Bronchial epithelial cell (primary cell): ENCODE data around the gene TPR. TPM values are rescaled to one million over a fixed set of nuclear protein-coding genes. Genes with fewer than 3 reads are reported as not detected.
A peak's percentile ranks its signal among the peaks of the same experiment; 100 is the strongest.

Experiments used
- DNase-seq: peaks from one replicate; pipeline ENCODE4 v3.0.0-alpha.2; 2010; ENCODE audit warnings: low read depth
- FAIRE-seq: peaks from 2 replicates; lab custom pipeline; 2011; peaks lifted over from hg19 to GRCh38; lab: Jason Lieb, UNC
- H3K27me3 ChIP-seq: 2 replicates; pipeline ENCODE4 v1.5.1; 2011; ENCODE audit warnings: low read length; ENCODE audit not compliant: control insufficient read depth, insufficient read depth
- H3K36me3 ChIP-seq: 2 replicates; pipeline ENCODE4 v1.5.1; 2011; ENCODE audit warnings: low read length; ENCODE audit not compliant: control insufficient read depth, insufficient read depth
- H3K4me3 ChIP-seq: 2 replicates; pipeline ENCODE4 v1.5.1; 2011; ENCODE audit warnings: mild to moderate bottlenecking, low read depth, low read length, control low read depth
- total RNA-seq: library from RNA; depleted of rRNA; stranded (reverse); fragments of >200 nt; gene quantifications from 2 replicates; pipeline ENCODE4 v1.2.1, GENCODE V29; 2014
- TF ChIP-seq, protein P1 (sequence below): IDR thresholded peaks from 2 replicates; pipeline ENCODE4 v1.5.1; 2011; ENCODE audit warnings: mild to moderate bottlenecking, moderate library complexity, low read length, control low read depth, inconsistent platforms; ENCODE audit not compliant: insufficient read depth, severe bottlenecking

Gene TPR
- total RNA-seq, 1 donor from 2014 or later, result 36.6 TPM

DNA sequence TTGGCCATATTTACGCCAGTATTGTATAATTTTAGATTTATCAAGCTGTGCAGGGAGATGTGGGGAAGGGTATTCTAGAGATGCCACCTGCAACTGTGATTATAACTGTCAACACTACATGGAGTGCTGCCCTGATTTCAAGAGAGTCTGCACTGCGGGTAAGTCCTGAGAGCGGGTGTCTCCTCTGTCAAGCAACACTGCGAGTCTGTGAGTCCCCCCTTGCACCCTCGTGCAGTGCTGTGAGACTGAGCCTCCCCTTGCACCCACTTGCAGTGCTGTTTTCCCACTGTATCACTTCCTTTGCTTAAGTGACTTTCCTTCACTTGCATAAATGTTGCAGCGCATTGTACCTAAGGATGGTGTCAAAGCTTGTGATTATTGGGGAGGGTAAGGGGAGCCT, 75.0 kb downstream of the TPR start:
- DNase-seq (no peak), FAIRE-seq (no peak)
- Histone ChIP-seq H3K36me3 (no peaks in the 10 kb centered on the region), H3K4me3 (no peak overlapping the region), H3K27me3 (no peaks in the 10 kb centered on the region)
- TF ChIP-seq, protein P1, sequence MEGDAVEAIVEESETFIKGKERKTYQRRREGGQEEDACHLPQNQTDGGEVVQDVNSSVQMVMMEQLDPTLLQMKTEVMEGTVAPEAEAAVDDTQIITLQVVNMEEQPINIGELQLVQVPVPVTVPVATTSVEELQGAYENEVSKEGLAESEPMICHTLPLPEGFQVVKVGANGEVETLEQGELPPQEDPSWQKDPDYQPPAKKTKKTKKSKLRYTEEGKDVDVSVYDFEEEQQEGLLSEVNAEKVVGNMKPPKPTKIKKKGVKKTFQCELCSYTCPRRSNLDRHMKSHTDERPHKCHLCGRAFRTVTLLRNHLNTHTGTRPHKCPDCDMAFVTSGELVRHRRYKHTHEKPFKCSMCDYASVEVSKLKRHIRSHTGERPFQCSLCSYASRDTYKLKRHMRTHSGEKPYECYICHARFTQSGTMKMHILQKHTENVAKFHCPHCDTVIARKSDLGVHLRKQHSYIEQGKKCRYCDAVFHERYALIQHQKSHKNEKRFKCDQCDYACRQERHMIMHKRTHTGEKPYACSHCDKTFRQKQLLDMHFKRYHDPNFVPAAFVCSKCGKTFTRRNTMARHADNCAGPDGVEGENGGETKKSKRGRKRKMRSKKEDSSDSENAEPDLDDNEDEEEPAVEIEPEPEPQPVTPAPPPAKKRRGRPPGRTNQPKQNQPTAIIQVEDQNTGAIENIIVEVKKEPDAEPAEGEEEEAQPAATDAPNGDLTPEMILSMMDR, result no peak

DNA sequence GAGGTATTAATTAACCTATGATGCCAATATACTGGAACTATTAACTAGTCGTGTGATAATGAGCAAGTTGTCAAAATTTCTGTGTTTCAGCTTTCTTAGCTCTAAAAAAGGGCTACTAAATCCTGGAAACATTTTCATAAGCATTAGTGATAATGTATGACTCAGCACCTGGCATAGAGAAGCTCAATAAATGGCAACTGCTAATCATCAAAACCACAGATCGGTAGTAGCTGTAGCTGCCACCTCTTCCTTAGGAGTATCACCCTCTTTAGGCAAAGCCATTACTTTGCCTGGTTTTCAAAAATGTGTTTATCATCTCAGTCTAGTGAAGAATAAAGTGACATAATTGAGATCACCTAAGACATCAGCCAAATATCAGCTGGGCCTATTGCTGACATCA, 75.5 kb downstream of the TPR start:
- Histone ChIP-seq H3K36me3 (no peaks in the 10 kb centered on the region), H3K4me3 (no peak overlapping the region), H3K27me3 (no peaks in the 10 kb centered on the region)
- TF ChIP-seq, protein P1, result no peak
- FAIRE-seq, result peak; percentile 58
- no peak for DNase-seq

DNA sequence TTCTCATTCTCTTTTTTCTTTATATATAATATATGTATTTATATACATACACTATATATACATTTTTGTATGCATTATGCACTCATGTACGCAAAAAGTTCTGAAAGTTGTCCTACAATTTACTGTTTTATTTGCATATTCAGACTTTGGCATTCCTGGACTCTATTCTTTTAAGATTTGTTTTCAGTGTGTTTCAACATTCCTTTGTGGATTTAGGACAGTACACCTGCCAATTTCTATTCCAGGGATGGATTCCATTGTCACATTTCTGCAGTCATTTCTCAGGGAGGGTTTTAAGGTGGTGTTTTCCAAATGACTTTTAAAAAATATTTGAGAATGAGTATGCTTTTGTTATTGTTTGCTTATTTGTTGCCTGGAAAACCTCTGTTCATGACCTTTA, 76.2 kb downstream of the TPR start:
- FAIRE-seq, result no peak
- Histone ChIP-seq H3K27me3 (no peaks in the 10 kb centered on the region), H3K36me3 (no peaks in the 10 kb centered on the region), H3K4me3 (no peak overlapping the region)
- no peak for DNase-seq
- TF ChIP-seq, protein P1, result no peak

DNA sequence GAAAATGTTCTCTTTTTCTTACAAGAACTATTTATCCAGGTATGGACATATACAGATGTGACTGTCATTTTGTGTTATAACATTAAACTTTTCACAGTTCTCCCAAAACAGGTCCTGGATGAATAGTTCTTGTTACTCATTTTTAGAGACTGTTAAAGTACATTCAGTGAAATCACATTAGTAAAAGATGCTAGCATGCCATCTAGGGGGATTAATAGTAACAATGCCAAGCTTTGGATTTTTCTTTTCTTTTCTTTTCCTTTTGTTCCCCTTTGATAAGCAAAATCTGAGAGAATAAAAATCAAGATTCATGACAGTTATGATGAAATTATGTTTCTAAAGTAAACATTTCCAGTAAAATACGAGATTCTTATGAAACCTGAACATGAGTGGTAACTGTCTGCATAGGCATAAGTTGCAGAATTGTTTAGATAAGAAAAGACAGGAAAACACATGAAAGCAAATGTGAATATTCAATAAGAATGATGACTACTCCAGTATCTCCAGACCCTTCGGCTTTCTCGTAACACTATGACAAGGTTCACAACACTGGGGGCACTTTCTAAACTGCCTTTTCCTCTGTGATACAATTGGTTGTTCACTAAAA, 77.5 kb downstream of the TPR start:
- H3K4me3 ChIP-seq, result no peak overlapping the region
- TF ChIP-seq, protein P1, result no peak
- H3K27me3 ChIP-seq, result no peaks in the 10 kb centered on the region
- no peaks in the 10 kb centered on the region for H3K36me3 ChIP-seq
- DNase-seq, result no peak
- FAIRE-seq, result no peak

DNA sequence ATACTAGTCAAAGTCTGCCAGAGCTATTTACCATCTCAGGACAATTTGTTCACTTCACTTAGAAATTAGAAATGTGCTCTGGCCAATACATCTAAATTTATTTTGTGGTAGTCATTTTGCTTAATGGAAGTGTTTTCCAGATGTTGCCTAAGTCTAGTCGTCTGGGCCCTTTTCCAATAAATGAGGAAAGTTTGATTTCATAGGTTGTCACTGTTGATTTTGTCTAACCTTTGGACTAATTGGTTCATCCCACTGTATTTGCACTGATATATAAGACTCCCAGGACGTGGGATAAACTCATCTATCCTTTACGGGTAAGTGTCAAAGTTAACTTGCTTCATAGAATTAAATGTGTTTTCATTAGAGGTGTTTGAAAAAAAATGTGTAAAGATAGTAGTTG, 79.1 kb downstream of the TPR start, which contains the start of gene PRG4:
TSS of gene PRG4 (plus strand) at position 300 of the 400 bp plus-strand sequence.
- TF ChIP-seq, protein P1, result no peak
- H3K36me3 ChIP-seq, result no peaks in the 10 kb centered on the region
- no peak for FAIRE-seq
- no peak within 1 kb of the TSS for H3K4me3 ChIP-seq
- H3K27me3 ChIP-seq, result no peaks in the 10 kb centered on the region
- DNase-seq, result no peak

DNA sequence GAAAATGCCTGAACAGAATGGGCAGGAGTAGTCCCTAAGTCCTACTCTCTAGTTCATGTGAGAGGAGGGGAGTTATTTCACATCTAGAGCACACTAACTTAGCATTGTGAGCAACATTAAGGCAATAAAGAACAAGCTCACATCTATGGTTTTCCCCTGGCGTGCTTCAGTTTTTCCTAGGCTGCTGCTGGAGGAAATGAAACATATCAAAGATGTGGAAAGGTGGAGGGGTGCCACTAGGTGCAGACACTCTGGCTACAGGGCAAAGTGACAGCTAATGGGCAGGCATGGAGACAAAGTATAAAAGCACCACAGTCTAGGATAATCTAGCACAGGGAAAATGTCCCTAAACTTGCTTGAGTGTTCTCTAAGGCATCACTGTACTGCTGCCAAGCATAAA, 82.2 kb downstream of the TPR start:
- Histone ChIP-seq H3K4me3 (no peak overlapping the region), H3K36me3 (no peaks in the 10 kb centered on the region), H3K27me3 (no peaks in the 10 kb centered on the region)
- DNase-seq, result no peak
- TF ChIP-seq, protein P1, result no peak
- FAIRE-seq, result no peak
